Upper lobe of left lung (tissue), 4 donors: ENCODE results near the gene ELOVL5.

ENCODE experiments used
- POLR2A ChIP-seq, 4 donors: fragments of 450-650 bp; IDR thresholded peaks; one replicate each; pipeline ENCODE4 v1.5.1; 2016 to 2017; ENCODE audit warnings: antibody characterized with exemption in 4 of 4, mild to moderate bottlenecking in 2 of 4
- TF ChIP-seq, protein P1 (sequence below), 6 experiments: fragments of 450-650 bp in 4 of 6; fragments of 200-600 bp in 2 of 6; sonication (generic) in 2 of 6; IDR thresholded peaks; one replicate each; pipeline ENCODE4 v1.5.1; 2016 to 2019; ENCODE audit warnings: antibody characterized with exemption in 6 of 6

DNA sequence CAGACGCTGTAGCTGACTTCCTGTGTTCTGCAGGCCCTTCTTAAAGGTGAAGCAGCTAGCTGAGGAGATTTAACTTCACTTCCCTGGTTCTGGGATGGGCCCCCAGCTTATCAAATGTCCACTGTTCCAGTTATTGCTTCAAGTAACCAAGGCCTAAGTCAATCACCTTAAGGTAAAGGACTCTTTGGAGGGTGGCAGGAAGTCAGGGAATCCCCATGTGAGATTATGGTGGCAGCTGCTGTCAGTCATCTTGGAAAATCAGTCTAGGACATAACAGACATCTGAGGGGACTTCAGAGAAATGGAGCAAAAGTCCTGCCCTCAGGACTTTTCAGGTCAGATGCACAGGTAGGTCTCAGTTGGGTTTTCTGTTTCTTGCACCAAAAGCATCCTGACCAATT lies 3.8 kb downstream of the ELOVL5 start:
- TF ChIP-seq, protein P1, sequence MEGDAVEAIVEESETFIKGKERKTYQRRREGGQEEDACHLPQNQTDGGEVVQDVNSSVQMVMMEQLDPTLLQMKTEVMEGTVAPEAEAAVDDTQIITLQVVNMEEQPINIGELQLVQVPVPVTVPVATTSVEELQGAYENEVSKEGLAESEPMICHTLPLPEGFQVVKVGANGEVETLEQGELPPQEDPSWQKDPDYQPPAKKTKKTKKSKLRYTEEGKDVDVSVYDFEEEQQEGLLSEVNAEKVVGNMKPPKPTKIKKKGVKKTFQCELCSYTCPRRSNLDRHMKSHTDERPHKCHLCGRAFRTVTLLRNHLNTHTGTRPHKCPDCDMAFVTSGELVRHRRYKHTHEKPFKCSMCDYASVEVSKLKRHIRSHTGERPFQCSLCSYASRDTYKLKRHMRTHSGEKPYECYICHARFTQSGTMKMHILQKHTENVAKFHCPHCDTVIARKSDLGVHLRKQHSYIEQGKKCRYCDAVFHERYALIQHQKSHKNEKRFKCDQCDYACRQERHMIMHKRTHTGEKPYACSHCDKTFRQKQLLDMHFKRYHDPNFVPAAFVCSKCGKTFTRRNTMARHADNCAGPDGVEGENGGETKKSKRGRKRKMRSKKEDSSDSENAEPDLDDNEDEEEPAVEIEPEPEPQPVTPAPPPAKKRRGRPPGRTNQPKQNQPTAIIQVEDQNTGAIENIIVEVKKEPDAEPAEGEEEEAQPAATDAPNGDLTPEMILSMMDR (IDR thresholded peaks at IDR 0.05): no peak
- TF ChIP-seq POLR2A (IDR thresholded peaks at IDR 0.05): no peak
